GM23248 (cell line): ENCODE measurements around the gene KRT39. TPM values are rescaled to one million over a fixed set of nuclear protein-coding genes. Genes with fewer than 3 reads are reported as not detected.
A peak's percentile ranks its signal among the peaks of the same experiment; 100 is the strongest.
"Not testable (repeated sequence)": the region's sequence is repeated elsewhere in the genome, so short reads cannot be mapped to it uniquely, and the experiment has no call there.

ENCODE experiments used
- DNase-seq: peaks from one replicate; pipeline ENCODE4 v3.0.0-alpha.2; 2015
- H2AFZ ChIP-seq: fragments of 200-600 bp; sonication (generic); 2 replicates; pipeline ENCODE4 v1.6.1; 2016; ENCODE audit warnings: antibody characterized with exemption
- H3F3A ChIP-seq: fragments of 200-600 bp; sonication (generic); 2 replicates; pipeline ENCODE4 v1.6.1; 2016; ENCODE audit warnings: mild to moderate bottlenecking, antibody characterized with exemption, mixed run types; ENCODE audit not compliant: insufficient read depth
- H3K27ac ChIP-seq: fragments of 200-600 bp; sonication (generic); 2 replicates; pipeline ENCODE4 v1.5.1; 2016; ENCODE audit warnings: mild to moderate bottlenecking
- H3K27me3 ChIP-seq: fragments of 200-600 bp; sonication (generic); replicated peaks from 2 replicates; pipeline ENCODE4 v1.6.1; 2016; ENCODE audit warnings: mild to moderate bottlenecking; ENCODE audit not compliant: insufficient read depth
- H3K36me3 ChIP-seq: fragments of 200-600 bp; sonication (generic); 2 replicates; pipeline ENCODE4 v1.6.1; 2016; ENCODE audit warnings: low read depth, mild to moderate bottlenecking
- H3K4me1 ChIP-seq: fragments of 200-600 bp; sonication (generic); 2 replicates; pipeline ENCODE4 v1.6.1; 2016; ENCODE audit warnings: mild to moderate bottlenecking; ENCODE audit not compliant: insufficient read depth
- H3K4me2 ChIP-seq: fragments of 200-600 bp; sonication (generic); one replicate; pipeline ENCODE4 v1.6.1; 2016; ENCODE audit warnings: mild to moderate bottlenecking; ENCODE audit not compliant: unreplicated experiment
- H3K4me3 ChIP-seq: fragments of 200-600 bp; sonication (generic); 2 replicates; pipeline ENCODE4 v1.5.1; 2016; ENCODE audit warnings: mild to moderate bottlenecking
- H3K79me2 ChIP-seq: fragments of 200-600 bp; sonication (generic); 2 replicates; pipeline ENCODE4 v1.6.1; 2016; ENCODE audit warnings: mild to moderate bottlenecking; ENCODE audit not compliant: insufficient read depth
- H3K9ac ChIP-seq: fragments of 200-600 bp; sonication (generic); 2 replicates; pipeline ENCODE4 v1.6.1; 2016; ENCODE audit warnings: mild to moderate bottlenecking
- H3K9me2 ChIP-seq: fragments of 200-600 bp; sonication (generic); 2 replicates; pipeline ENCODE4 v1.6.1; 2016; ENCODE audit warnings: mixed run types, mild to moderate bottlenecking, moderate library complexity; ENCODE audit not compliant: insufficient read depth
- H3K9me3 ChIP-seq: fragments of 200-600 bp; sonication (generic); one replicate; pipeline ENCODE4 v1.6.1; 2017; ENCODE audit warnings: low read depth
- H4K20me1 ChIP-seq: fragments of 200-600 bp; sonication (generic); 2 replicates; pipeline ENCODE4 v1.6.0; 2016; ENCODE audit not compliant: insufficient read depth
- EZH2 ChIP-seq: fragments of 200-600 bp; sonication (generic); IDR thresholded peaks from 2 replicates; pipeline ENCODE4 v1.6.1; 2018; ENCODE audit warnings: antibody characterized with exemption, mild to moderate bottlenecking; ENCODE audit not compliant: insufficient read depth, poor library complexity, severe bottlenecking
- EZH2phosphoT487 ChIP-seq: fragments of 200-600 bp; sonication (generic); IDR thresholded peaks from 2 replicates; pipeline ENCODE4 v1.6.1; 2018; ENCODE audit warnings: antibody characterized with exemption, moderate library complexity, mild to moderate bottlenecking, low read depth; ENCODE audit not compliant: insufficient read depth
- WGBS, 2 experiments: methylation state at CpG; one replicate each; pipeline ENCODE4 v1.1.6; 2015 to 2017; ENCODE audit warnings: low lambda C conversion rate in 2 of 2, low coverage in 1 of 2; ENCODE audit errors: missing lambda C conversion rate in 2 of 2; 5-methylcytosine and 5-hydroxymethylcytosine counted together
- in situ Hi-C: fragments of 300-500 bp; cut with MboI; formaldehyde crosslinking; loops from 2 replicates; pipeline ENCODE4 v1.15.0; 2020
- polyA plus RNA-seq: library from polyadenylated mRNA; unstranded; fragments of >200 nt; fragmentation: Nextera tagmentation; extraction: Ambion mirVana; gene quantifications from 2 replicates; pipeline ENCODE4 v1.2.1, GENCODE V29; 2016
- total RNA-seq: library from RNA; depleted of rRNA; stranded (reverse); fragments of >200 nt; shearing (Covaris generic); gene quantifications from 2 replicates; pipeline ENCODE4 v1.2.3, GENCODE V29; 2014

The KRT39 gene
- total and polyA plus RNA-seq, 2 experiments from 2014 or later, result not detected

DNA sequence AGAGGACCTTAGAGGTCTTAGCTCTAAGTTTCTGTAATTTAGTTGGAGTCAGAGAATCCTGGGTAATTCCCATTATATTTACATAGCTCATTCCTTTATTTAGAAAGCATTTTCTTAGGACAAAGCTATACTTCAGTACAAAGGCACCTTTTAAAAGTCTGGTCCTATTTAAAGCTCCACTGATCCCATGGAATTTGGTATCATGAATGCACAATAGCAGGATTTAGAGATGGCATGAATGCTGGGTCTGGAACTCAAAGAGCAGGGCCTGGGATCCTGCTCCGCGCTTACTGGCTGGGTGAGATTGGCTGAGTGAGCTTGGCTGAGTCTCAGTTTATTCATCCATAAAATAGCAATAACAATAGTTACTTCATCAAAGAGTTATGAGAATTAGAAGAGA is 34.1 kb downstream of the KRT39 start:
- in situ Hi-C loops, result no loop called here
- 48 to 52% methylated on average over 2 of the region's 2 CpGs for WGBS, 2 experiments
- no peaks in the 10 kb centered on the region for H3K4me1 ChIP-seq

GRCh38 chr17:40931311-40931710 is 35.4 kb downstream of the KRT39 start:
- no peak overlapping the region for H3K9ac ChIP-seq
- H2AFZ ChIP-seq, result no peak overlapping the region
- in situ Hi-C loops, result no loop called here
- H3K4me2 ChIP-seq, result no peak overlapping the region
- no peaks in the 10 kb centered on the region for H4K20me1 ChIP-seq
- TF ChIP-seq EZH2phosphoT487, result no peak
- no peak for TF ChIP-seq EZH2
- no peaks in the 10 kb centered on the region for H3K4me1 ChIP-seq
- WGBS, 2 experiments, result 77 to 81% methylated on average over 3 of the region's 3 CpGs
- H3F3A ChIP-seq, result no peaks in the 10 kb centered on the region
- DNase-seq, result no peak
- no peak overlapping the region for H3K4me3 ChIP-seq
- no peak overlapping the region for H3K27ac ChIP-seq
- no peaks in the 10 kb centered on the region for H3K36me3 ChIP-seq
- no peaks in the 10 kb centered on the region for H3K27me3 ChIP-seq
- H3K9me3 ChIP-seq, result no peaks in the 10 kb centered on the region
- H3K79me2 ChIP-seq, result no peaks in the 10 kb centered on the region
- no peaks in the 10 kb centered on the region for H3K9me2 ChIP-seq

More for the DNA sequence above, 34.1 kb downstream of the KRT39 start:
- Histone ChIP-seq H3K9me2 (no peaks in the 10 kb centered on the region), H3K4me3 (no peak overlapping the region), H3K36me3 (no peaks in the 10 kb centered on the region), H4K20me1 (no peaks in the 10 kb centered on the region), H3K79me2 (no peaks in the 10 kb centered on the region), H3F3A (no peaks in the 10 kb centered on the region), H3K9me3 (no peaks in the 10 kb centered on the region), H3K4me2 (no peak overlapping the region), H3K27me3 (no peaks in the 10 kb centered on the region), H3K9ac (no peak overlapping the region), H2AFZ (no peak overlapping the region), H3K27ac (no peak overlapping the region)
- TF ChIP-seq EZH2, result no peak
- TF ChIP-seq EZH2phosphoT487, result no peak
- no peak for DNase-seq

DNA sequence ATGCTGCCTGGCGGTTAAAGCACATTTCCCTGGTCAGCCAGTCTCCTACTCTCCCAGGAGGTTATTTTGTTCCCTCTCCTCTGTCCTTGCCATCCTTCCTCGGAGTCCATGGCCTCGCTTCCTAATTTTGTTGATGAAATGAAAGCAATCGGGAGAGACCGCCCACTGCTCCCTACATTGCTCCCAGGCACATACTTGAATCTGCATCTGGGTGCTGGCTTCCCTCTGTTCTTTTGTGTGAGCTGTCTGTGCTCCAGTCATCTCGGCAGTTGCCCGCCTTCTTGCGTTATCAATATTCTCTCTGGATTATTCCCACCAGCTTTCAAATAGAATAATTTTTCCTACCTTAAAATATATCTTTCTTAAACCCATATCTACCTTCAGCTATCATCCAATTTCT is 40.4 kb downstream of the KRT39 start:
- Histone ChIP-seq H3F3A (0 out of 2 replicates have a peak, but pooled peaks cover 5% of the 10 kb centered on the region), H3K9me3 (no peaks in the 10 kb centered on the region), H3K79me2 (no peaks in the 10 kb centered on the region), H3K4me1 (peaks cover 16% of the 10 kb centered on the region), H3K9me2 (no peaks in the 10 kb centered on the region; the same call in 1 of the 2 replicates), H2AFZ (peak overlapping the region; percentile 70), H3K36me3 (no peaks in the 10 kb centered on the region), H3K27me3 (no peaks in the 10 kb centered on the region), H3K9ac (no peak overlapping the region), H3K27ac (no peak overlapping the region), H4K20me1 (no peaks in the 10 kb centered on the region), H3K4me3 (no peak overlapping the region), H3K4me2 (no peak overlapping the region)
- no peak for DNase-seq
- in situ Hi-C loops, result no loop called here
- WGBS, 2 experiments, result 58 to 70% methylated on average over 8 of the region's 8 CpGs
- TF ChIP-seq EZH2phosphoT487 (no peak), EZH2 (no peak)

- H3K9me2 ChIP-seq, result no peaks in the 10 kb centered on the region; the same call in 1 of the 2 replicates
- H3K4me2 ChIP-seq, result peak overlapping the region; percentile 21
- peak; percentile 92 for DNase-seq
- 5 to 6% methylated on average over 2 of the region's 2 CpGs for WGBS, 2 experiments
- H3K27ac ChIP-seq, result peak overlapping the region; percentile 84
- no peaks in the 10 kb centered on the region for H4K20me1 ChIP-seq
- peaks cover 20% of the 10 kb centered on the region for H3K4me1 ChIP-seq
- TF ChIP-seq EZH2phosphoT487 (no peak), EZH2 (no peak)
- H3F3A ChIP-seq, result 0 out of 2 replicates have a peak, but pooled peaks cover 5% of the 10 kb centered on the region
- H3K9me3 ChIP-seq, result no peaks in the 10 kb centered on the region
- no peaks in the 10 kb centered on the region for H3K27me3 ChIP-seq
- in situ Hi-C loops, result no loop called here
- H2AFZ ChIP-seq, result peak overlapping the region; percentile 75
- no peaks in the 10 kb centered on the region for H3K36me3 ChIP-seq
- H3K79me2 ChIP-seq, result no peaks in the 10 kb centered on the region
- peak overlapping the region; percentile 65 for H3K9ac ChIP-seq
- H3K4me3 ChIP-seq, result no peak overlapping the region
These were observed 44.5 kb downstream of the KRT39 start for GRCh38 chr17:40922239-40922638.

DNA sequence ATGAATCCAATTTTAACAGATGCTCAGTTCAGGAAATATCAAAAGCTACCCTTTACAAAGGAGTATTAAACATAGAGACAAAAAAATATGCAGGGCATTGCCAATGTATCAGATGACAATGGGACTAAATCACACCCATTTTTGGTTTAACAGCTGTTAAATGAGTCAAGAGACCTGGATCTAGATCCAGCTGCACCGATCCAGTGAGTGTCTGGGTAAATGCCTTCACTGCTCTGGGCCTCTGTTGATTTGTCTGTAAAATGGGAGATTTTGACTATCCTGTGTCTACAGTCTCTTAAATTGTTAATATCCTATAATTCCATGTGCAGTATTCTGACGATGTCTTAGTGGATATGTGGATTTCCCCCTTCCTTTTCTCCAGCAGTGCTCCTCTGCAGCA is 45.7 kb downstream of the KRT39 start:
- no peak overlapping the region for H3K4me2 ChIP-seq
- H3K4me3 ChIP-seq, result no peak overlapping the region
- no peaks in the 10 kb centered on the region for H3K27me3 ChIP-seq
- H3K4me1 ChIP-seq, result peaks cover 23% of the 10 kb centered on the region
- no peaks in the 10 kb centered on the region for H3K79me2 ChIP-seq
- H3K9ac ChIP-seq, result no peak overlapping the region
- peak overlapping the region; percentile 34; the same call in 1 of the 2 replicates for H2AFZ ChIP-seq
- H3F3A ChIP-seq, result peaks cover 11% of the 10 kb centered on the region
- in situ Hi-C loops, result no loop called here
- H3K9me2 ChIP-seq, result no peaks in the 10 kb centered on the region; the same call in 1 of the 2 replicates
- no peaks in the 10 kb centered on the region for H4K20me1 ChIP-seq
- no peaks in the 10 kb centered on the region for H3K36me3 ChIP-seq
- TF ChIP-seq EZH2, result no peak
- TF ChIP-seq EZH2phosphoT487, result no peak
- DNase-seq, result peak; percentile 29
- no peaks in the 10 kb centered on the region for H3K9me3 ChIP-seq
- no peak overlapping the region for H3K27ac ChIP-seq
- WGBS, 2 experiments, result 21 to 27% methylated on average over 2 of the region's 2 CpGs

- H3K36me3 ChIP-seq, H4K20me1 ChIP-seq, H3K9me2 ChIP-seq, H3K4me2 ChIP-seq, in situ Hi-C loops, H2AFZ ChIP-seq, H3K9ac ChIP-seq, H3K27me3 ChIP-seq, H3K4me3 ChIP-seq, H3K9me3 ChIP-seq, H3K79me2 ChIP-seq, DNase-seq, H3K27ac ChIP-seq: not testable (repeated sequence)
- peaks cover 32% of the 10 kb centered on the region for H3F3A ChIP-seq
- 97 to 98% methylated on average over 2 of the region's 2 CpGs for WGBS, 2 experiments
- H3K4me1 ChIP-seq, result peaks cover 31% of the 10 kb centered on the region
These were observed 49.6 kb downstream of the KRT39 start for GRCh38 chr17:40917116-40917515.
